Measurements from ENCODE around the gene SEM1. TPM values are rescaled to one million over a fixed set of nuclear protein-coding genes. Genes with fewer than 3 reads are reported as not detected.
A peak's percentile ranks its signal among the peaks of the same experiment; 100 is the strongest.
"Not testable (repeated sequence)": the region's sequence is repeated elsewhere in the genome, so short reads cannot be mapped to it uniquely, and the experiment has no call there.

SEM1 gene
- 106 TPM for polyA plus RNA-seq (2013, experiment 1 of 2)
- polyA plus RNA-seq (2013, experiment 2 of 2): 111 TPM

GRCh38 chr7:96709381-96710228 is at the start of gene SEM1:
SEM1 (minus strand) TSS chr7:96709846; CDS start chr7:96709763, 83 bp downstream.
- H3K4me1 ChIP-seq (ENCODE audit: control insufficient read depth, insufficient read depth, low read depth, low read length): peaks cover 2% of the 10 kb centered on the region
- peak within 1 kb of the TSS in 1 of 2 experiments; percentile 77 for H3K14ac ChIP-seq (ENCODE audit: low read length in 2 of 2)
- peak within 1 kb of the TSS; percentile 98 for H2AFZ ChIP-seq (ENCODE audit: low read depth, low read length)
- H2BK15ac ChIP-seq (ENCODE audit: low read depth, poor library complexity, severe bottlenecking): no peak within 1 kb of the TSS
- peak within 1 kb of the TSS; percentile 88 to 95 for H3K4me3 ChIP-seq (ENCODE audit: insufficient read depth in 1 of 2, low read depth in 1 of 2, low read length in 2 of 2)
- peaks cover 0 to 7% of the 10 kb centered on the region in 2 experiments for H3K36me3 ChIP-seq (ENCODE audit: control insufficient read depth in 1 of 2, insufficient read depth in 2 of 2, low read depth in 1 of 2, low read length in 2 of 2)
- H2AK5ac ChIP-seq (ENCODE audit: low read length, severe bottlenecking): no peak within 1 kb of the TSS
- peak within 1 kb of the TSS; percentile 93 to 96 for H3K4ac ChIP-seq (ENCODE audit: low read depth in 1 of 2, low read length in 2 of 2)
- H3K79me1 ChIP-seq (replicated peaks; ENCODE audit: low read length, poor library complexity, severe bottlenecking): no peaks in the 10 kb centered on the region
- no peak within 1 kb of the TSS for H2BK12ac ChIP-seq (ENCODE audit: low read length in 2 of 2)
- 1% methylated on average over 41 of the region's 46 CpGs for WGBS
- H3K23ac ChIP-seq (ENCODE audit: low read length in 2 of 2): no peak within 1 kb of the TSS
- H2BK120ac ChIP-seq (ENCODE audit: low read depth, low read length): no peak within 1 kb of the TSS
- H3K18ac ChIP-seq (ENCODE audit: low read depth in 1 of 2, low read length in 2 of 2): peak within 1 kb of the TSS; percentile 91 to 94
- peak; percentile 91 for DNase-seq
- H4K91ac ChIP-seq (ENCODE audit: low read length): peak within 1 kb of the TSS; percentile 45
- peak within 1 kb of the TSS; percentile 98 for H3K9ac ChIP-seq (ENCODE audit: low read length)
- H2BK5ac ChIP-seq (ENCODE audit: low read depth, low read length, poor library complexity, severe bottlenecking): peak within 1 kb of the TSS; percentile 62
- H3K27me3 ChIP-seq (ENCODE audit: control insufficient read depth in 1 of 2, insufficient read depth in 1 of 2, low read length in 2 of 2): no peaks in the 10 kb centered on the region
- H3K4me2 ChIP-seq (ENCODE audit: low read length, poor library complexity, severe bottlenecking): peak within 1 kb of the TSS; percentile 89
- peak within 1 kb of the TSS; percentile 93 for H4K8ac ChIP-seq (ENCODE audit: low read length)
- peak within 1 kb of the TSS; percentile 92 for H3K27ac ChIP-seq (ENCODE audit: low read length, poor library complexity, severe bottlenecking)
- peaks cover 9% of the 10 kb centered on the region for H3K9me3 ChIP-seq (ENCODE audit: control insufficient read depth, low read length)

- not testable (repeated sequence) for H2BK15ac ChIP-seq (ENCODE audit: low read depth, poor library complexity, severe bottlenecking); H3K14ac ChIP-seq (ENCODE audit: low read length in 2 of 2); H4K91ac ChIP-seq (ENCODE audit: low read length); H3K36me3 ChIP-seq (ENCODE audit: control insufficient read depth in 1 of 2, insufficient read depth in 2 of 2, low read depth in 1 of 2, low read length in 2 of 2); H2BK120ac ChIP-seq (ENCODE audit: low read depth, low read length); H2AFZ ChIP-seq (ENCODE audit: low read depth, low read length); H3K27ac ChIP-seq (ENCODE audit: low read length, poor library complexity, severe bottlenecking); H3K4me1 ChIP-seq (ENCODE audit: control insufficient read depth, insufficient read depth, low read depth, low read length); H3K4ac ChIP-seq (ENCODE audit: low read depth in 1 of 2, low read length in 2 of 2); H2BK5ac ChIP-seq (ENCODE audit: low read depth, low read length, poor library complexity, severe bottlenecking); H3K9me3 ChIP-seq (ENCODE audit: control insufficient read depth, low read length); H3K79me1 ChIP-seq (replicated peaks; ENCODE audit: low read length, poor library complexity, severe bottlenecking); H3K23ac ChIP-seq (ENCODE audit: low read length in 2 of 2); H3K18ac ChIP-seq (ENCODE audit: low read depth in 1 of 2, low read length in 2 of 2); H2BK12ac ChIP-seq (ENCODE audit: low read length in 2 of 2); H3K4me3 ChIP-seq (ENCODE audit: insufficient read depth in 1 of 2, low read depth in 1 of 2, low read length in 2 of 2); H3K9ac ChIP-seq (ENCODE audit: low read length); H4K8ac ChIP-seq (ENCODE audit: low read length); H2AK5ac ChIP-seq (ENCODE audit: low read length, severe bottlenecking); DNase-seq; H3K27me3 ChIP-seq (ENCODE audit: control insufficient read depth in 1 of 2, insufficient read depth in 1 of 2, low read length in 2 of 2); H3K4me2 ChIP-seq (ENCODE audit: low read length, poor library complexity, severe bottlenecking)
- WGBS: 93% methylated on average over 1 of the region's 1 CpG
Observed at GRCh38 chr7:96757880-96758279, 48.2 kb upstream of the SEM1 start.

GRCh38 chr7:96747418-96747940 is 37.8 kb upstream of the SEM1 start:
- Histone ChIP-seq H3K18ac (ENCODE audit: low read depth in 1 of 2, low read length in 2 of 2) (no peak overlapping the region), H2BK12ac (ENCODE audit: low read length in 2 of 2) (no peak overlapping the region), H3K36me3 (ENCODE audit: control insufficient read depth in 1 of 2, insufficient read depth in 2 of 2, low read depth in 1 of 2, low read length in 2 of 2) (no peaks in the 10 kb centered on the region), H2AFZ (ENCODE audit: low read depth, low read length) (no peak overlapping the region), H3K14ac (ENCODE audit: low read length in 2 of 2) (no peak overlapping the region), H2BK15ac (ENCODE audit: low read depth, poor library complexity, severe bottlenecking) (no peak overlapping the region), H4K8ac (ENCODE audit: low read length) (no peak overlapping the region), H2AK5ac (ENCODE audit: low read length, severe bottlenecking) (no peak overlapping the region), H3K4me2 (ENCODE audit: low read length, poor library complexity, severe bottlenecking) (no peak overlapping the region), H4K91ac (ENCODE audit: low read length) (no peak overlapping the region), H3K4me3 (ENCODE audit: insufficient read depth in 1 of 2, low read depth in 1 of 2, low read length in 2 of 2) (no peak overlapping the region), H3K23ac (ENCODE audit: low read length in 2 of 2) (no peak overlapping the region), H2BK120ac (ENCODE audit: low read depth, low read length) (no peak overlapping the region), H3K79me1 (replicated peaks; ENCODE audit: low read length, poor library complexity, severe bottlenecking) (no peaks in the 10 kb centered on the region), H3K27me3 (ENCODE audit: control insufficient read depth in 1 of 2, insufficient read depth in 1 of 2, low read length in 2 of 2) (no peaks in the 10 kb centered on the region), H3K4me1 (ENCODE audit: control insufficient read depth, insufficient read depth, low read depth, low read length) (no peaks in the 10 kb centered on the region), H3K27ac (ENCODE audit: low read length, poor library complexity, severe bottlenecking) (no peak overlapping the region), H2BK5ac (ENCODE audit: low read depth, low read length, poor library complexity, severe bottlenecking) (no peak overlapping the region), H3K4ac (ENCODE audit: low read depth in 1 of 2, low read length in 2 of 2) (no peak overlapping the region), H3K9me3 (ENCODE audit: control insufficient read depth, low read length) (no peaks in the 10 kb centered on the region), H3K9ac (ENCODE audit: low read length) (no peak overlapping the region)
- 97% methylated on average over 1 of the region's 2 CpGs for WGBS
- DNase-seq: no peak

GRCh38 chr7:96740130-96740529 is 30.5 kb upstream of the SEM1 start:
- H2BK120ac ChIP-seq (ENCODE audit: low read depth, low read length): no peak overlapping the region
- H3K4me2 ChIP-seq (ENCODE audit: low read length, poor library complexity, severe bottlenecking): no peak overlapping the region
- no peak overlapping the region for H2AFZ ChIP-seq (ENCODE audit: low read depth, low read length)
- H3K23ac ChIP-seq (ENCODE audit: low read length in 2 of 2): no peak overlapping the region
- no peak overlapping the region for H3K14ac ChIP-seq (ENCODE audit: low read length in 2 of 2)
- H3K27me3 ChIP-seq (ENCODE audit: control insufficient read depth in 1 of 2, insufficient read depth in 1 of 2, low read length in 2 of 2): peaks cover 7 to 12% of the 10 kb centered on the region in 2 experiments
- DNase-seq: no peak
- no peaks in the 10 kb centered on the region for H3K9me3 ChIP-seq (ENCODE audit: control insufficient read depth, low read length)
- WGBS: 60% methylated on average over 2 of the region's 4 CpGs
- H3K4me1 ChIP-seq (ENCODE audit: control insufficient read depth, insufficient read depth, low read depth, low read length): no peaks in the 10 kb centered on the region
- no peak overlapping the region for H2BK12ac ChIP-seq (ENCODE audit: low read length in 2 of 2)
- no peak overlapping the region for H3K9ac ChIP-seq (ENCODE audit: low read length)
- no peak overlapping the region for H2AK5ac ChIP-seq (ENCODE audit: low read length, severe bottlenecking)
- H3K4ac ChIP-seq (ENCODE audit: low read depth in 1 of 2, low read length in 2 of 2): no peak overlapping the region
- no peak overlapping the region for H4K91ac ChIP-seq (ENCODE audit: low read length)
- no peaks in the 10 kb centered on the region for H3K79me1 ChIP-seq (replicated peaks; ENCODE audit: low read length, poor library complexity, severe bottlenecking)
- no peak overlapping the region for H3K4me3 ChIP-seq (ENCODE audit: insufficient read depth in 1 of 2, low read depth in 1 of 2, low read length in 2 of 2)
- H3K27ac ChIP-seq (ENCODE audit: low read length, poor library complexity, severe bottlenecking): no peak overlapping the region
- H4K8ac ChIP-seq (ENCODE audit: low read length): no peak overlapping the region
- no peaks in the 10 kb centered on the region for H3K36me3 ChIP-seq (ENCODE audit: control insufficient read depth in 1 of 2, insufficient read depth in 2 of 2, low read depth in 1 of 2, low read length in 2 of 2)
- H2BK5ac ChIP-seq (ENCODE audit: low read depth, low read length, poor library complexity, severe bottlenecking): no peak overlapping the region
- H3K18ac ChIP-seq (ENCODE audit: low read depth in 1 of 2, low read length in 2 of 2): no peak overlapping the region
- no peak overlapping the region for H2BK15ac ChIP-seq (ENCODE audit: low read depth, poor library complexity, severe bottlenecking)
